HG03558 (cell line): ENCODE measurements around the gene SPTBN4.
"Not testable (repeated sequence)": the region's sequence is repeated elsewhere in the genome, so short reads cannot be mapped to it uniquely, and the experiment has no call there.

ENCODE experiments used
- ATAC-seq: cut with Tn5 transposase; IDR thresholded peaks from one replicate; pipeline ENCODE4 v1.9.1; 2021; ENCODE audit warnings: moderate number of reproducible peaks; ENCODE audit not compliant: unreplicated experiment; ENCODE audit errors: extremely low read depth

Gene SPTBN4

GRCh38 chr19:40524655-40525054 is 57.9 kb downstream of the SPTBN4 start:
- no peak for ATAC-seq

DNA sequence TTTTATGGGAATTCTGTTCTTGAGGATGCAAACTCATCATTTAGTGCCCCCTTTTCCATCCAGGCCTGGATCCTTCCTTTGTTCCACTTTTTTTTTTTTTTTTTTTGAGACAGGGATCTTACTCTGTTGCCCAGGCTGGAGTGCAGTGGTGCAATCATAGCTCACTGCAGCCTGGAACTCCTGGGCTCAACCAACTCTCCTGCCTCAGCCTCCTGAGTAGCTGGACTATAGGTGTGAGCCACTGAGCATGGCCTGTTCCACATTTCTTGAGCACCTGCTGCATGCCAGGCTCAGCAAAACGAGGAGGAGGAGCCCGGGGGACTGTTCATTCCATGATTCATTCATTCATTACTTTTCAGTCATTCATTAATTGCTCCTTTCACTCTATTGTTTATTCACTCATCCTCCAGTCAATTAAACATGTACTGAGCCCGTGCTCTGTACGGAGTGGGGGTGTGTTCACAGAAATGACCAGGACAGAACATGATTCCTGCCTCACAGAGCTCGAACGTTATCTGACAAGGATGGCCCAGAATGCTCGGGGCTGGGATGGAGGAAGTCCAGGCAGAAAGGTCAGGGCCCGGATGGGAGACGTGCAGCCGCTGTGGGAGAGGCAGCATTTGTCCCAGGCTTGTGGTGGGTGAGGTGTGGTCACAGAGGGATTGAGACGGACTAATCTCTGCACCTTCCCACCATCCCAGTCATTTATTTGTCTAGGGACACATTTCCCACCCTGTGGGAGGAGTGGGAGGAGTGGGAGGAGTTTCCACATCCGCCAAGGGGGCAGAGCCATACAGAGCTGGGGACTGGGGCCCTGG is 58.6 kb downstream of the SPTBN4 start:
- ATAC-seq, result no peak

- no peak for ATAC-seq
Observed at GRCh38 chr19:40528078-40528477, 61.3 kb downstream of the SPTBN4 start.

- no peak for ATAC-seq
Observed at GRCh38 chr19:40528533-40529092, 61.8 kb downstream of the SPTBN4 start.

DNA sequence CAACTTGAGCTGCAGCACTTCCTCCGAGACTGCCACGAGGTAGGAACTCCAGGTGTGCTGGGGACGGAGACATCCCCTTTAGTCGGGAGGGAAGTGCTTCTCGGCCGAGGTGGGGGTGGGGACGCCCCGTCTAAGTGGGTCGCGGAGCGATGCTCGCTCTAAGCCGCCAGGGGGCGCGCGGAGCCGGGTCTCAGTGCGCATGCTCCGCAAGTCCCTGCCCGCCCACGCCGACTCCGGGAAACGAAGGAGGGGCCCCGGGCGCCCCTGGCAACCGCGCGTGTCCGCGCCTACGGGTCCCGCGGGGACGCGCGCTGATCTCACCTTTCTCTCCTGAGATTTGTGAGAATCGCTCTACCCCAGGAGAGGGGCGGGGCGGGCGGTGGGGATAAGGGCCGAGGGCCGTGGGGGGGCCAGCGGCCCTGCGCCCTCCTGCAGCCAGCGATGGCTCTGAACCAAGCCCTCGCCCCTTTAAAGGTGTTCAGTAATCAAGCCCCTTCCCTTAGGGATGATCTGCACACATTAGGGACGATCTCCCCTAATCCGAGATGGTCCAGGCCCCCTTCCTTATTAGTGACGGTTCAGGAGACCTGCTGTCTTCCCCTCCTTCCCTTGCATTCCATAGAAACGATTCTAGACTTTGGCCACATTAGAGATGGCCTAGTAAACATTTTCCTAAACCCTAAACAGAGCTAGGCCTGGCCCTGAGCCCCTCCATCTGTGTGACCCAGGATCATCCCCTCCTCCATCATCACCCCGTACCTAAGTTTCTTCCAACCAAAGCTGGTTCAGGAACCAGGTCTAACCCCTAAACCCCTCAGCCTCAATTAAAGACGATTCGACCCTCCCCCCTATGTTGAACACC is 62.5 kb downstream of the SPTBN4 start:
- ATAC-seq, result no peak

DNA sequence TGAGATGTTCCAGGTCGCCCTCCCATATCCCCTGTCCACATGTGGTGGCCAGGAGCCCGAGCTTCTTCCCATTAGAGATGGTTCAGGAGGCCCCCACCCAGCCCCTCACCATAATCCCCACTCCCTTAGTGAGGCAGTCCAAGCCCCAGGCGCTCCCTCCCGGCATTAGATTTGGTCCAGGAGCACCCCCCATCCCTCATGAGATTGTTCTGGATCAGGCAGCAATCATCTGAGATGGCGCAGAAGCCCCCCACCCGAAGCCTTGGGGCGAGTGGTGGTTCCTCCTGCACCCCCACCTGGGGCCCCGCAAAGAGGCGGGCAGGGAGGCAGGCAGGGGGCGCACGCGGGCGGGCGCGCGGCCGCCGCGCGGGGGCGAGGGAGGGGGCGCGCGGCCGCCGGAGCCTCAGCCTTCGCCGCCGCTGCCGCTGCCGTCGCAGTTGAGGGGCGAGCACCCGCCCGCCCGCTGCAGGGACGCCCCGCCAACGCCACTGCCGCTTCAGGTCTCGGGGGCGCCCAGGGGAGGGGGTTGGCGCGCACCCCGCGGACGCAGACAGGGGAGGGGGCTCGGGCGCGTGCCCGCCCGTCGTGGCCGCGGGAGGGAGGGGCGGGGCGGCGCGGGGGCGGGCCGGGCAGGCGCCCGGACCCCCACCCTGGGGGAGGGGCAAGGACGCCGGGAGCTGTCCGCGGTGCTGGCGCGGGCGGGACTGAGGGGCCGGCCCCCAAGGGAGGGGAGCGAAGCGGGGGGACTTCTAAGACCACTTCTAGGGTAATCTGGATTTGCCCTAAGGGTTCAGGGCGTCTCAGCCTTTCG is 63.5 kb downstream of the SPTBN4 start:
- ATAC-seq, result no peak

DNA sequence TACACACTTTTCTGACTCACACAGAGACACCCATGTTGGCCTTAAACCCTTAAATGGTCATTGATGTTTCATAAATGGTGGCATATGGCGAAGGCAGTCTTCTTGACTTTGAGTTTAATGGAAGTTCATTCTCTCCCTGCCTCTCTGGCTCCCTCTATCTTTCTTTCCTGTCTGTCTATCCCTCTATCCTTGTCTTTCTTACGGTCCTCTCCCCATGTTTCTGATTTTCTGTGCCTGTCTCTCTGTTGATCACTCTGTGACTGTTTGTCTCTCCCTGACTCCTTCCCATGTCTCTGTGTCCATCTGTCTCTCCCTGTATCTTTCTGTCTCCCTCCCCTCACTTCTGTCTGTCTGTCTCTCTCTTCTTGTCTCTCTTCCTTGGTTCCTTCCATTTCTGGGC is 66.7 kb downstream of the SPTBN4 start:
- ATAC-seq, result no peak

- ATAC-seq, result no peak
Observed at GRCh38 chr19:40534148-40534547, 67.3 kb downstream of the SPTBN4 start.

GRCh38 chr19:40539070-40539469 is 72.3 kb downstream of the SPTBN4 start:
- ATAC-seq, result no peak

- ATAC-seq, result no peak
Observed at GRCh38 chr19:40542202-40542859, 75.5 kb downstream of the SPTBN4 start.

DNA sequence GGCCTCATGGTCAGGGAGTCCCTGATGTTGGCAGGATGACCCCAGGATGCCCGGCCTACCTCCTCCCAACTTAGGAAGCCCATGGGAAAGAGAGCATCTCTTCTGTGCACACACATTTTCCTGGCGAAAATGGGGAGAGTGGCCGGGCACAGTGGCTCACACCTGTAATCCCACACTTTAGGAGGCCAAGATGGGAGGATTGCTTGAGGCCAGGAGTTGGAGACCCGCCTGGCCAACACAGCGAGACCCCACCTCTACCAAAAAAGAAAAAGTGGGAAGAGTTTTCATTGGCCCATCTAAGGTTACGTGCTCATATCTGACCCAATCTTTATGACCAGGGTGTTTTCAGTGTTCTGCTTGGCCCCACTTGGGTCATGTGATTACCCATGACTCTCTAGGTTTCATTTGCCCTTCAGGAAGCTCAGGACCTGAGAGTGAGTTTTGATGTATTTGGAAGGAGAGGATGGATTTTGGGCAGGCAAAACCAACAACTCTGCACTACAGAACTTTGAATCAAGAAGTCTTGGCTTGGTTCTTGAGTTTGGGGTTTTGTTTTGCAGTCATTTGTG is 76.3 kb downstream of the SPTBN4 start:
- no peak for ATAC-seq

DNA sequence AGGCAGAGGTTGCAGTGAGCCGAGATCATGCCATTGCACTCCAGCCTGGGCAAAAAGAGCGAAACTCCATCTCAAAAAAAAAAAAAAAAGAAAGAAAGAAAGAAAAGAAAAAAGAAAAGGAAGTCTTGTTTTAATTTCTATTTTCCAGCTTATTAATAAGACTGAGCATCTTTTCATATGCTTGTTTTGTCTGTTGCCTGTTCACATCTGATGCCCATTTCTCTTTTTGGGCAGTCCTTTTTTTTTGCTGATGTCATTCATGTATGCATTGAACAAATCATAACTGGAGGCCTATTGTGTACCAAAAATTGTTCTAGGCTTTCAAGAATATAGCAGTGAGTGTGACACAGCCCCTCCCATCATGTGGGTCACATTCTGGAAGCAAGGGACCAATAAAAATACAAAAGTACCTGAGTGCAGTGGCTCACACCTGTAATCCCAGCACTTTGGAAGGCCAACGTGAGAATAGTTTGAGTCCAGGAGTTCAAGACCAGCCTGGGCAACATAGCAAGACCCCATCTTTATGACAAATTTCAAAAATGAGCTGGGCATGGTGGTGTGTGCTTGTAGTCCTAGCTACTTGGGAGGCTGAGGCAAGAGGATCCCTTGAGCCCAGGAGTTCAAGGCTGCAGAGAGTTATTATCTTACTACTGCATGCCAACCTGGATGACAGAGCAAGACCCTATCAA is 79.5 kb downstream of the SPTBN4 start:
- not testable (repeated sequence) for ATAC-seq

- not testable (repeated sequence) for ATAC-seq
Observed at GRCh38 chr19:40547190-40547589, 80.4 kb downstream of the SPTBN4 start.

DNA sequence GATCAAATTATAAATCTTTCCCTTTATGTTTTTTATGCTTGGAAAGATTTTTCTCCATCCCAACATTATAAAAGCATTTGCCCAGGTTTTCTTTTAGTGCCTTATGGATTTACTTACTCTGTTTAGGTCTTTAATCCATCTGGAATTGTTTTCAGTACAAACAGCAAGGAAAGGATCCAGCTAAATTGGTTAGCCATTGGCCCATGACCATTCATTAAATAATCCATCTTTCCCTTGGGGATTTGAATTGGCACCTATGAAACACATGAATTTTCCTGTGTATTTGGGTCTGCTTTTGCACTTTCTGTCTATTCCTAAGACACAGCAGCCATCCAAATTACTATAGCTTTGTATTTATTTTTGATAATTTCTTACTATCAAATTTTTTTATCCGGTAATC is 81.0 kb downstream of the SPTBN4 start:
- ATAC-seq, result no peak

GRCh38 chr19:40549007-40549708 is 82.4 kb downstream of the SPTBN4 start:
- ATAC-seq, result no peak

- ATAC-seq, result no peak
Observed at GRCh38 chr19:40550951-40551350, 84.2 kb downstream of the SPTBN4 start.

GRCh38 chr19:40552848-40553247 is 86.0 kb downstream of the SPTBN4 start:
- ATAC-seq, result no peak
